ENCODE results near the gene PARL. TPM values are rescaled to one million over a fixed set of nuclear protein-coding genes. Genes with fewer than 3 reads are reported as not detected.

PARL gene
- total and polyA plus RNA-seq, 2 of the 13 experiments (the other 11 are each of a cell fraction or from before 2014, with no cell fraction given), result 46.3 to 58.6 TPM

GRCh38 chr3:183911763-183912506 is 27.3 kb upstream of the PARL start (continued):
- TF ChIP-seq GATAD1 (CRISPR knock-in tag; IDR thresholded peaks at IDR 0.05), result 0 out of 2 replicates have a peak, but pooled peaks have one; percentile 39
- TF ChIP-seq ZNF83 (CRISPR knock-in tag; IDR thresholded peaks at IDR 0.05; ENCODE audit: borderline replicate concordance), result no peak
- 0 out of 2 replicates have a peak, but pooled peaks have one; percentile 61 for TF ChIP-seq HOXA5 (CRISPR knock-in tag; IDR thresholded peaks at IDR 0.05)
- no peak for TF ChIP-seq HNRNPLL (IDR thresholded peaks at IDR 0.05; ENCODE audit: low read depth, low read length, poor library complexity, severe bottlenecking)
- peak; percentile 95 for TF ChIP-seq GATAD2A (CRISPR knock-in tag; IDR thresholded peaks at IDR 0.05)
- TF ChIP-seq SAP130 (CRISPR knock-in tag; IDR thresholded peaks at IDR 0.05; ENCODE audit: low read depth), result peak; percentile 39; the same call in 1 of the 2 replicates
- TF ChIP-seq AKNA (CRISPR knock-in tag; IDR thresholded peaks at IDR 0.05; ENCODE audit: borderline replicate concordance), result no peak
- peak; percentile 79 for TF ChIP-seq PAXIP1 (CRISPR knock-in tag; conservative IDR thresholded peaks at IDR 0.05)
- no peak for TF ChIP-seq LBX2 (CRISPR knock-in tag; IDR thresholded peaks at IDR 0.05; ENCODE audit: borderline replicate concordance)
- TF ChIP-seq ZNF629 (CRISPR knock-in tag; conservative IDR thresholded peaks at IDR 0.05), result peak; percentile 60
- TF ChIP-seq HMG20A (CRISPR knock-in tag; IDR thresholded peaks at IDR 0.05; ENCODE audit: borderline replicate concordance), result peak; percentile 75; the same call in 1 of the 2 replicates
- TF ChIP-seq GATA4 (IDR thresholded peaks at IDR 0.05; ENCODE audit: borderline replicate concordance, low read depth), result peak; percentile 65; the same call in 1 of the 2 replicates
- TF ChIP-seq ZNF484 (CRISPR knock-in tag; IDR thresholded peaks at IDR 0.05; ENCODE audit: borderline replicate concordance, low read depth), result no peak
- TF ChIP-seq ZNF704 (CRISPR knock-in tag; IDR thresholded peaks at IDR 0.05; ENCODE audit: borderline replicate concordance), result no peak
- TF ChIP-seq SALL1 (CRISPR knock-in tag; IDR thresholded peaks at IDR 0.05), result peak; percentile 32; the same call in 1 of the 2 replicates
- TF ChIP-seq TARDBP (CRISPR knock-in tag; IDR thresholded peaks at IDR 0.05), result peak; percentile 68
- no peak for TF ChIP-seq MIER2 (CRISPR knock-in tag; IDR thresholded peaks at IDR 0.05)
- TF ChIP-seq MYNN (CRISPR knock-in tag; IDR thresholded peaks at IDR 0.05; ENCODE audit: low read depth), result no peak
- no peak for TF ChIP-seq JDP2 (CRISPR knock-in tag; IDR thresholded peaks at IDR 0.05; ENCODE audit: borderline replicate concordance)
- peak; percentile 89 for TF ChIP-seq MIXL1 (CRISPR knock-in tag; IDR thresholded peaks at IDR 0.05)

All from HepG2 (cell line).